Measurements from ENCODE around the gene BBOX1.

- no peak for TF ChIP-seq POLR2AphosphoS5 (IDR thresholded peaks at IDR 0.05; ENCODE audit: low read depth, low read length)
- no peak for TF ChIP-seq TAF1 (IDR thresholded peaks at IDR 0.05; ENCODE audit: low read depth, low read length)
- TF ChIP-seq POLR2A (IDR thresholded peaks at IDR 0.05; ENCODE audit: low read depth, low read length): no peak
- no peak for TF ChIP-seq POU2F2 (IDR thresholded peaks at IDR 0.05; ENCODE audit: low read depth, low read length)
These were observed 46.6 kb upstream of the BBOX1 start, which contains the start of gene FIBIN for GRCh38 chr11:26993965-26994457.
